ENCODE results near the gene ABHD18.
A peak's percentile ranks its signal among the peaks of the same experiment; 100 is the strongest.

- peak; percentile 74 to 82 for TF ChIP-seq POLR2A (IDR thresholded peaks at IDR 0.05)
- peak in 4 of 6 experiments; percentile 29 to 63 (median 59) for TF ChIP-seq CTCF (IDR thresholded peaks at IDR 0.05)
These were observed at the start of gene ABHD18, which contains the start of gene MFSD8 for GRCh38 chr4:127965062-127965802.

All from Peyer's patch (tissue), 4 donors.